NT2/D1 (cell line): ENCODE results near the gene KRTAP12-1.

Experiments
- DNase-seq: peaks from one replicate; pipeline ENCODE4 v3.0.0-alpha.2; 2011; ENCODE audit warnings: low read depth, low spot score
- H3K27me3 ChIP-seq: 2 replicates; pipeline ENCODE4 v1.6.0; 2011; ENCODE audit warnings: mild to moderate bottlenecking; ENCODE audit not compliant: insufficient read length, insufficient read depth
- H3K36me3 ChIP-seq: 2 replicates; pipeline ENCODE4 v1.6.1; 2011; ENCODE audit warnings: mild to moderate bottlenecking, low read length, mixed read lengths; ENCODE audit not compliant: insufficient read depth, insufficient read length
- H3K4me1 ChIP-seq: 2 replicates; pipeline ENCODE4 v1.5.1; 2011; ENCODE audit not compliant: insufficient read depth, insufficient read length
- H3K4me3 ChIP-seq: 2 replicates; pipeline ENCODE4 v1.5.1; 2011; ENCODE audit warnings: low read depth; ENCODE audit not compliant: insufficient read length
- H3K9ac ChIP-seq: 2 replicates; pipeline ENCODE4 v1.6.0; 2011; ENCODE audit warnings: low read depth; ENCODE audit not compliant: insufficient read length
- H3K9me3 ChIP-seq: 2 replicates; pipeline ENCODE4 v1.5.1; 2011; ENCODE audit warnings: mild to moderate bottlenecking, low read length; ENCODE audit not compliant: insufficient read depth
- SUZ12 ChIP-seq: IDR thresholded peaks from 2 replicates; pipeline ENCODE4 v1.6.1; 2011; ENCODE audit not compliant: insufficient read length, insufficient read depth; ENCODE audit errors: extremely low read depth
- YY1 ChIP-seq: IDR thresholded peaks from 2 replicates; pipeline ENCODE4 v1.6.1; 2011; ENCODE audit not compliant: insufficient read length, insufficient read depth
- ZNF274 ChIP-seq: IDR thresholded peaks from 2 replicates; pipeline ENCODE4 v1.6.1; 2011; ENCODE audit warnings: mild to moderate bottlenecking, low read depth, low read length

The KRTAP12-1 gene

DNA sequence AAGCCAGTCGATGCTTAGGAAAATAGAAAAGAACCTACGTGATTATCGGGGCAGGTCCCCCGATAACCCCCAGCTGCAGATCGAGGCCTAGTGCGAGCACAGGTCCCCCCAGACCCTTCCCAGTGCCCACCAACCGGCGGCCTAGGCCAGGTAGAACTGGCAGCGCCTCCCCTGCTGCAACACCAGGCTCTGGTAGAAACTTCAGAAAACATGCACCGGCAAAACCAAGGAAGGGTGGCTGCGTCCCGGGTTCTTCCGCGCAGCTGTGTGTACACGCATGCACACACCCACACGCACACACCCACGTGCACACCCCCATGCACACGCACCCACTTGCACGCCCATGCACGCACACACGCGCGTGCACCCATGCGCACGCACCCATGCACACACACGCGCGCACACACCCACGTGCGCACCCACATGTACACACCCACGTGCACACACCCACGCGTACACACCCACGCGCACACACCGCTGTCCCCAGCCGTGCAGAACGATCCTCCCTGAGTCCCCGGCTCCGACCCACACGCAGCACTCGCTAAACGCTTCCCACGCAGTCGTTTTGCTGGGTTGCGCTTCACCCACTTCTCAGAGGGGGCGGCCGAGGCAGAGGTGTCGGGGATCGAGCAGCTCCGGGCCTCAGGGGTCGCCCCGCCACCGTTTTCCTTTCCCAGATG, 24.2 kb upstream of the KRTAP12-1 start:
- Histone ChIP-seq H3K4me1 (peaks cover 65% of the 10 kb centered on the region), H3K9me3 (no peaks in the 10 kb centered on the region), H3K9ac (peak overlapping the region; percentile 84), H3K36me3 (no peaks in the 10 kb centered on the region), H3K27me3 (peaks cover 61% of the 10 kb centered on the region), H3K4me3 (peak overlapping the region; percentile 54)
- DNase-seq: no peak
- TF ChIP-seq SUZ12 (no peak), ZNF274 (no peak), YY1 (no peak)

DNA sequence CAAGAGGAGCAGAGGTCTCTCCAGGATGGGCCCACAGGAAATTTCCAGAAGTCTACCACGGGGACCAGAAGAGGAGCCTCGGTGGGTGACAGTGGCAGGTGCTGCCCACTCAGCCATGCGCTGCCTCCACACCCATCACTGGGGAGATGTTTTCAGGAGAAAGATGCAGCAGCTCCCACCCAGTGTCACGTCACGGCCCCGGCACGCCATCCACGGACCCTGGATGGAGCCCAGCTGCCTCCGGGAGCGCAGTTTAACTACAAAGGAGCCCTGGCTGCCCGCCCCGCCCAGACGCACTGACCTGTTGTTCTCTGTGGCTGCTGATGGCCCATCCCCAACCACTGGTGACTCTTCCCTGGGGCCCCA, 22.7 kb upstream of the KRTAP12-1 start:
- no peak for DNase-seq
- H3K9me3 ChIP-seq: no peaks in the 10 kb centered on the region
- peaks cover 46% of the 10 kb centered on the region for H3K27me3 ChIP-seq
- H3K4me1 ChIP-seq: peaks cover 65% of the 10 kb centered on the region
- no peak for TF ChIP-seq YY1
- TF ChIP-seq SUZ12: no peak
- no peak for TF ChIP-seq ZNF274
- peak overlapping the region; percentile 51 for H3K9ac ChIP-seq
- no peaks in the 10 kb centered on the region for H3K36me3 ChIP-seq
- peak overlapping the region; percentile 22 for H3K4me3 ChIP-seq

DNA sequence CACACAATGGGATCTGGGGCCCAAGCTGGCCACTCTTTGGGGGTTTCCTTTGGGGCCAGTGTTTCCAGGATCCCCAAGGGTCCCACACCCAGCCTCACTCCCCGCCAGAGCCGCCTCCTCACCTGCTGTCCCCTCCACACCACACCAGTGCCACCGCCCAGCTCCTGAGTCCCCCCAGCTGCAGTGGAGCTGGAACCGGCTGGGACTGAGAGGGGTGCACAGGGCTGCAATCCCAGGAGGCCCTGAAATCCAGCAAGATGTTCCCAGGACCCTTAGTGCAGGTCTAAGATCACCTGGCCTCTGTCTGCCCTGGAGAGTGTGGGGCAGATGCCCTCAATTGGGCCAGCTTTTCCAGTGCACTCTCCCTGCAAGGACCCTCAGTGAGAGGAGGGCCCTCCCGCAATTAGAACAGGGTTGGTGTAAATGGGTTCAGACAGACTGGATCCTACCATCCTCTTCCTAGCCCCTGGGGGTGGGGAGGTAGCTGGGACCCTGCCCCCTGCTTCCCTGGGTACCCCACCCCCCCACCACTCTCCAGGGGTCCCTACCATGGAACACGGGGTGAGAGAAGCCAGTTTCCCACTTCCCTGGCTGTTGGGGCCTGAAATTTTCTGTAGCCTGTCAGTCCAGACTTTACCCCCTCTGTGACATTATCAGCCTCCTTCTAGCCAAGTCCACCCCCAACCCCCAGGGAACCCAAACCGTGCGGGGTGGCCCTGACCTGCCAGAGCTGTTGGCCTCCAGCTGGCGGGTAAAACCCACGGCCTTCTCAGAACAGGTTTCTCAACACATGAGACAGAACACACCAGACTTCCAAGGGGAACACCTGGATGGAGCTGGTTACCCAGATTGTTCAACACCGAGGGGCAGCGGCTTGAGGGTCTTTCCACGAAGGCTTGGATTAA, 22.0 kb upstream of the KRTAP12-1 start:
- Histone ChIP-seq H3K9me3 (no peaks in the 10 kb centered on the region), H3K36me3 (no peaks in the 10 kb centered on the region), H3K4me1 (peaks cover 63% of the 10 kb centered on the region), H3K27me3 (peaks cover 39% of the 10 kb centered on the region), H3K9ac (peak overlapping the region; percentile 51), H3K4me3 (peak overlapping the region; percentile 22)
- DNase-seq: no peak
- no peak for TF ChIP-seq YY1

DNA sequence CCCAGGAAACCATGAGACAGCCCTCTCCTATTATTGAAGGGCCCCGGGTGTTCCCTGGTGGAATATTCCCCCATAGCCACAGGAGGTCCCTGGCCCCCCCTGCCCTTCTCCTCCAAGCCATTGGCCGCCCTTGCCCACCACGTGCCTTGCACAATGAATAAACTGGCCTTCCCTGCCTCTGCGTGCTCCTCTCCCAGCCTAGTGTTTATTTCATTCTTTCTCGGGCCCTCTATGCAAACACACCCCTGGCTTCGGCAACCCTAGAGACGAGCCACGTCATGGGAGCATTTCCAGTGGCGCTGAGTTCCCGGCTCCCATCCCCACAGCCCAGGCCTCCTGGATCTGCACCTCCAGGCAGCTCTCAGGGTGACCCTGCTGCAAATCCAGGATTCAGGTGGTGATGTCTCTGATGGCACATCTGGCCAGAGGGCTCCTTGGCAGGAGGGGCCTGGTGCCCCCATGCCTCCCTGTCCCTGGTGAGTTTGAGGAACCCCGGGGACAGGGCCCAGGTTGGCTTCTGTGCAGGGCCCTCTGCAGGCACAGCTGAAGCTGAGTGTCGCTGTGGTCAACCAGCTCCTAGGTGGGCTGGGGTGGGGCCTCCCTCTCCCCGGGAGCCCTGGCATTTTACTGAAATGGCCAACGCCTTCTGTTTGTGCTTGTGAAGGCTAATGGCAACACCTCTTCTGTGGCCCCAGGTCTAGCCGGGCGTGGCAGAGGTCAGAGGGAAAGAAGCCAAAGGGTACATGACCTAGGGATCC, 21.2 kb upstream of the KRTAP12-1 start:
- no peak for DNase-seq
- TF ChIP-seq ZNF274 (no peak), YY1 (no peak), SUZ12 (no peak)
- Histone ChIP-seq H3K9me3 (no peaks in the 10 kb centered on the region), H3K27me3 (peaks cover 31% of the 10 kb centered on the region), H3K9ac (peak overlapping the region; percentile 51), H3K4me1 (peaks cover 61% of the 10 kb centered on the region), H3K4me3 (no peak overlapping the region), H3K36me3 (no peaks in the 10 kb centered on the region)

DNA sequence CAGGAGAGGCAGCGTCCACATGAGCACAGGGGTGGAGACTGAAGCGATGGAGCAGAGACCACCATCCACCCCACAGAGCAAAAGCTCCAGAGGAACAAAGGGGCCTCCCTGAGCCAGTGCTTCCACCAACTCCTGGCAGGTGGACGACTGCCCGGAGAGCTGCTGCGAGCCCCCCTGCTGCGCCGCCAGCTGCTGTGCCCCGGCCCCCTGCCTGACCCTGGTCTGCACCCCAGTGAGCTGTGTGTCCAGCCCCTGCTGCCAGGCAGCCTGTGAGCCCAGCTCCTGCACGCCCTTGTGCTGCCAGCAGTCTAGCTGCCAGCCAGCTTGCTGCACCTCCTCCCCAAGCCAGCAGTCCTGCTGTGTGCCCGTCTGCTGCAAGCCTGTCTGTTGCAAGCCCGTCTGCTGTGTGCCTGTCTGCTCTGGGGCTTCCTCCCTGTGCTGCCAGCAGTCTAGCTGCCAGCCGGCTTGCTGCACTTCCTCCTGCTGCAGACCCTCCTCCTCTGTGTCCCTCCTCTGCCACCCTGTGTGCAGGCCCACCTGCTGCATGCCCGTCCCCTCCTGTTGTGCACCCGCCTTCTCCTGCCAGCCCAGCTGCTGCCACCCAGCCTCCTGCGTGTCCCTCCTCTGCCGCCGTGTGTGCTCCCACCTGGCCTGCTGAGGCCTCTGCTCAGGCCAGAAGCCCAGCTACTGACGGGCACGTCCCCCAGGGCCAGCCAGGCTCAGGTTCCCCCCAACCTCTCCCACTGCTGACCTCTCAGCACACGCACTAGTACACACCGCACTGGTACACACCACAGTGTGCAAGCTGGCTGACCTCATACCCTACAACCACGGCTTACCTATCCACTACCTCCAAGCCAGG, 20.4 kb upstream of the KRTAP12-1 start:
- peaks cover 23% of the 10 kb centered on the region for H3K27me3 ChIP-seq
- peaks cover 62% of the 10 kb centered on the region for H3K4me1 ChIP-seq

DNA sequence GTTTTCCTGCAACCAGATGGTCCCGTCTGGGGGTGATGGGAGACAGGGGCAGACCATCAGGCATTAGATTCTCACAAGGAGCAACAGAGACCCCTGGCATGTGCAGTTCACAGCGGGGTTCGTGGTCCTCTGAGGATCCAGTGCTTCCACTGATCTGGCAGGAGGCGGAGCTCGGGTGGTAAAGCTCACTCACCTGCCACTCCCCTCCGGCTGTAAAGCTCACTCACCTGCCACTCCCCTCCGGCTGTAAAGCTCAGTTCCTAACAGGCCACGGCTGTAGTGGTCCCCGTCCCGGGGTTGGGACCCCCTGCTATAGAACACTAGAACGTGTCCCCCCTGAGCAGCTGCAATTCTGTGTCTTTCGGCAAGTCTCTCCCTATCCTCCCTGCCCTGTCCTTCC, 19.6 kb upstream of the KRTAP12-1 start:
- Histone ChIP-seq H3K4me3 (no peak overlapping the region), H3K36me3 (no peaks in the 10 kb centered on the region), H3K4me1 (peaks cover 60% of the 10 kb centered on the region), H3K9ac (peak overlapping the region; percentile 14), H3K27me3 (peaks cover 16% of the 10 kb centered on the region), H3K9me3 (no peaks in the 10 kb centered on the region)
- no peak for DNase-seq
- TF ChIP-seq SUZ12 (no peak), ZNF274 (no peak), YY1 (no peak)

More for the DNA sequence above, 20.4 kb upstream of the KRTAP12-1 start:
- no peak overlapping the region for H3K4me3 ChIP-seq
- peak overlapping the region; percentile 14 for H3K9ac ChIP-seq
- TF ChIP-seq SUZ12 (no peak), ZNF274 (no peak), YY1 (no peak)
- no peaks in the 10 kb centered on the region for H3K9me3 ChIP-seq
- no peak for DNase-seq
- no peaks in the 10 kb centered on the region for H3K36me3 ChIP-seq
